22Rv1 (cell line): ENCODE data around the gene ISLR.

Experiments used
- H3K27ac ChIP-seq: fragments of 450-650 bp; 2 replicates; pipeline ENCODE4 v1.5.1; 2017
- CTCF ChIP-seq: fragments of 450-650 bp; IDR thresholded peaks from 2 replicates; pipeline ENCODE4 v1.5.1; 2017; ENCODE audit warnings: mild to moderate bottlenecking
- ZFX ChIP-seq: fragments of 450-650 bp; IDR thresholded peaks from 2 replicates; pipeline ENCODE4 v1.6.1; 2017; ENCODE audit warnings: antibody characterized with exemption, borderline replicate concordance

ISLR gene

GRCh38 chr15:74213858-74214284 lies 40.4 kb downstream of the ISLR start:
- TF ChIP-seq ZFX (no peak), CTCF (no peak)
- no peak overlapping the region for H3K27ac ChIP-seq

GRCh38 chr15:74214324-74215021 lies 41.0 kb downstream of the ISLR start:
- no peak for TF ChIP-seq CTCF
- TF ChIP-seq ZFX, result no peak
- H3K27ac ChIP-seq, result no peak overlapping the region

GRCh38 chr15:74215958-74216357 lies 42.4 kb downstream of the ISLR start:
- no peak overlapping the region for H3K27ac ChIP-seq
- TF ChIP-seq CTCF (no peak), ZFX (no peak)

- no peak for TF ChIP-seq ZFX
- TF ChIP-seq CTCF, result no peak
- no peak overlapping the region for H3K27ac ChIP-seq
Observed at GRCh38 chr15:74216949-74217348, 43.4 kb downstream of the ISLR start.

GRCh38 chr15:74217907-74218885 lies 44.7 kb downstream of the ISLR start:
- TF ChIP-seq CTCF, result no peak
- TF ChIP-seq ZFX, result no peak
- H3K27ac ChIP-seq, result no peak overlapping the region

- H3K27ac ChIP-seq, result no peak overlapping the region
- TF ChIP-seq CTCF, result no peak
- no peak for TF ChIP-seq ZFX
Observed at GRCh38 chr15:74220475-74221248, 47.2 kb downstream of the ISLR start.
